Measurements from ENCODE around the gene NUP43.

NUP43 gene

GRCh38 chr6:149746147-149746946 is at the start of gene NUP43:
TSS of gene NUP43 (minus strand) at chr6:149746529. CDS start at chr6:149746495, 34 bp downstream.
- H3K36me3 ChIP-seq (ENCODE audit: control insufficient read depth, insufficient read depth, low read length) = peaks cover 9% of the 10 kb centered on the region; the same call in 1 of the 2 replicates
- peak; percentile 98 for DNase-seq (ENCODE audit: low read depth, low spot score)
- WGBS (ENCODE audit: insufficient coverage, insufficient read length) = no CpG with 5 or more reads among the region's 41 CpGs

GRCh38 chr6:149783551-149783950 is 37.2 kb upstream of the NUP43 start:
- DNase-seq (ENCODE audit: low read depth, low spot score) = no peak
- Histone ChIP-seq H3K27me3 (ENCODE audit: control insufficient read depth, insufficient read depth, low read length) (no peaks in the 10 kb centered on the region), H3K27ac (ENCODE audit: low read length) (no peak overlapping the region), H3K36me3 (ENCODE audit: control insufficient read depth, insufficient read depth, low read length) (no peaks in the 10 kb centered on the region; the same call in 1 of the 2 replicates), H3K4me3 (ENCODE audit: low read length) (no peak overlapping the region), H3K9me3 (ENCODE audit: control insufficient read depth, insufficient read depth, low read length) (no peaks in the 10 kb centered on the region), H3K4me1 (ENCODE audit: control insufficient read depth, insufficient read depth, low read length) (no peaks in the 10 kb centered on the region)
- WGBS (ENCODE audit: insufficient coverage, insufficient read length) = no CpG with 5 or more reads among the region's 3 CpGs

More at GRCh38 chr6:149746147-149746946, at the start of gene NUP43:
- peak within 1 kb of the TSS; percentile 87 for H3K4me3 ChIP-seq (ENCODE audit: low read length)
- H3K27me3 ChIP-seq (ENCODE audit: control insufficient read depth, insufficient read depth, low read length) = no peaks in the 10 kb centered on the region
- peaks cover 1% of the 10 kb centered on the region; the same call in 1 of the 2 replicates for H3K4me1 ChIP-seq (ENCODE audit: control insufficient read depth, insufficient read depth, low read length)
- H3K9me3 ChIP-seq (ENCODE audit: control insufficient read depth, insufficient read depth, low read length) = no peaks in the 10 kb centered on the region
- H3K27ac ChIP-seq (ENCODE audit: low read length) = no peak within 1 kb of the TSS

GRCh38 chr6:149782337-149782736 is 36.0 kb upstream of the NUP43 start:
- Histone ChIP-seq H3K27me3 (ENCODE audit: control insufficient read depth, insufficient read depth, low read length) (no peaks in the 10 kb centered on the region), H3K27ac (ENCODE audit: low read length) (no peak overlapping the region), H3K4me1 (ENCODE audit: control insufficient read depth, insufficient read depth, low read length) (no peaks in the 10 kb centered on the region), H3K9me3 (ENCODE audit: control insufficient read depth, insufficient read depth, low read length) (no peaks in the 10 kb centered on the region), H3K4me3 (ENCODE audit: low read length) (no peak overlapping the region), H3K36me3 (ENCODE audit: control insufficient read depth, insufficient read depth, low read length) (no peaks in the 10 kb centered on the region; the same call in 1 of the 2 replicates)
- WGBS (ENCODE audit: insufficient coverage, insufficient read length) = no CpG with 5 or more reads among the region's 2 CpGs
- DNase-seq (ENCODE audit: low read depth, low spot score) = no peak

- DNase-seq (ENCODE audit: low read depth, low spot score) = no peak
- Histone ChIP-seq H3K9me3 (ENCODE audit: control insufficient read depth, insufficient read depth, low read length) (no peaks in the 10 kb centered on the region), H3K36me3 (ENCODE audit: control insufficient read depth, insufficient read depth, low read length) (no peaks in the 10 kb centered on the region; the same call in 1 of the 2 replicates), H3K27me3 (ENCODE audit: control insufficient read depth, insufficient read depth, low read length) (no peaks in the 10 kb centered on the region), H3K4me1 (ENCODE audit: control insufficient read depth, insufficient read depth, low read length) (no peaks in the 10 kb centered on the region), H3K27ac (ENCODE audit: low read length) (no peak overlapping the region), H3K4me3 (ENCODE audit: low read length) (no peak overlapping the region)
Measured at GRCh38 chr6:149781715-149782114, 35.4 kb upstream of the NUP43 start.

GRCh38 chr6:149779644-149779963 is 33.3 kb upstream of the NUP43 start:
- Histone ChIP-seq H3K27ac (ENCODE audit: low read length) (no peak overlapping the region), H3K4me1 (ENCODE audit: control insufficient read depth, insufficient read depth, low read length) (no peaks in the 10 kb centered on the region), H3K4me3 (ENCODE audit: low read length) (no peak overlapping the region), H3K36me3 (ENCODE audit: control insufficient read depth, insufficient read depth, low read length) (no peaks in the 10 kb centered on the region; the same call in 1 of the 2 replicates), H3K9me3 (ENCODE audit: control insufficient read depth, insufficient read depth, low read length) (no peaks in the 10 kb centered on the region), H3K27me3 (ENCODE audit: control insufficient read depth, insufficient read depth, low read length) (no peaks in the 10 kb centered on the region)
- no peak for DNase-seq (ENCODE audit: low read depth, low spot score)
- no CpG with 5 or more reads among the region's 2 CpGs for WGBS (ENCODE audit: insufficient coverage, insufficient read length)

GRCh38 chr6:149777624-149778023 is 31.3 kb upstream of the NUP43 start:
- Histone ChIP-seq H3K4me1 (ENCODE audit: control insufficient read depth, insufficient read depth, low read length) (no peaks in the 10 kb centered on the region), H3K27me3 (ENCODE audit: control insufficient read depth, insufficient read depth, low read length) (no peaks in the 10 kb centered on the region), H3K36me3 (ENCODE audit: control insufficient read depth, insufficient read depth, low read length) (no peaks in the 10 kb centered on the region), H3K27ac (ENCODE audit: low read length) (no peak overlapping the region), H3K9me3 (ENCODE audit: control insufficient read depth, insufficient read depth, low read length) (no peaks in the 10 kb centered on the region), H3K4me3 (ENCODE audit: low read length) (no peak overlapping the region)
- no CpG with 5 or more reads among the region's 1 CpG for WGBS (ENCODE audit: insufficient coverage, insufficient read length)
- no peak for DNase-seq (ENCODE audit: low read depth, low spot score)

GRCh38 chr6:149771925-149772324 is 25.6 kb upstream of the NUP43 start:
- no peak overlapping the region for H3K4me3 ChIP-seq (ENCODE audit: low read length)
- H3K9me3 ChIP-seq (ENCODE audit: control insufficient read depth, insufficient read depth, low read length) = no peaks in the 10 kb centered on the region
- H3K4me1 ChIP-seq (ENCODE audit: control insufficient read depth, insufficient read depth, low read length) = no peaks in the 10 kb centered on the region
- H3K27ac ChIP-seq (ENCODE audit: low read length) = no peak overlapping the region
- no peak for DNase-seq (ENCODE audit: low read depth, low spot score)
- H3K36me3 ChIP-seq (ENCODE audit: control insufficient read depth, insufficient read depth, low read length) = peaks cover 2% of the 10 kb centered on the region; the same call in 1 of the 2 replicates
- no peaks in the 10 kb centered on the region for H3K27me3 ChIP-seq (ENCODE audit: control insufficient read depth, insufficient read depth, low read length)
- no CpG with 5 or more reads among the region's 6 CpGs for WGBS (ENCODE audit: insufficient coverage, insufficient read length)

- no peaks in the 10 kb centered on the region for H3K4me1 ChIP-seq (ENCODE audit: control insufficient read depth, insufficient read depth, low read length)
- H3K9me3 ChIP-seq (ENCODE audit: control insufficient read depth, insufficient read depth, low read length) = no peaks in the 10 kb centered on the region
- H3K36me3 ChIP-seq (ENCODE audit: control insufficient read depth, insufficient read depth, low read length) = peaks cover 2% of the 10 kb centered on the region; the same call in 1 of the 2 replicates
- H3K27me3 ChIP-seq (ENCODE audit: control insufficient read depth, insufficient read depth, low read length) = no peaks in the 10 kb centered on the region
- no CpG with 5 or more reads among the region's 3 CpGs for WGBS (ENCODE audit: insufficient coverage, insufficient read length)
- no peak overlapping the region for H3K27ac ChIP-seq (ENCODE audit: low read length)
- no peak overlapping the region for H3K4me3 ChIP-seq (ENCODE audit: low read length)
- DNase-seq (ENCODE audit: low read depth, low spot score) = no peak
Measured at GRCh38 chr6:149771185-149771584, 24.9 kb upstream of the NUP43 start.

- no peak for DNase-seq (ENCODE audit: low read depth, low spot score)
- H3K27me3 ChIP-seq (ENCODE audit: control insufficient read depth, insufficient read depth, low read length) = no peaks in the 10 kb centered on the region
- H3K4me3 ChIP-seq (ENCODE audit: low read length) = no peak overlapping the region
- no peak overlapping the region for H3K27ac ChIP-seq (ENCODE audit: low read length)
- H3K36me3 ChIP-seq (ENCODE audit: control insufficient read depth, insufficient read depth, low read length) = peaks cover 2% of the 10 kb centered on the region; the same call in 1 of the 2 replicates
- H3K9me3 ChIP-seq (ENCODE audit: control insufficient read depth, insufficient read depth, low read length) = no peaks in the 10 kb centered on the region
- no peaks in the 10 kb centered on the region for H3K4me1 ChIP-seq (ENCODE audit: control insufficient read depth, insufficient read depth, low read length)
- WGBS (ENCODE audit: insufficient coverage, insufficient read length) = no CpG with 5 or more reads among the region's 2 CpGs
Measured at GRCh38 chr6:149769676-149770075, 23.3 kb upstream of the NUP43 start.

- WGBS (ENCODE audit: insufficient coverage, insufficient read length) = no CpG with 5 or more reads among the region's 3 CpGs
- Histone ChIP-seq H3K4me1 (ENCODE audit: control insufficient read depth, insufficient read depth, low read length) (no peaks in the 10 kb centered on the region), H3K27me3 (ENCODE audit: control insufficient read depth, insufficient read depth, low read length) (no peaks in the 10 kb centered on the region), H3K4me3 (ENCODE audit: low read length) (no peak overlapping the region), H3K27ac (ENCODE audit: low read length) (no peak overlapping the region), H3K9me3 (ENCODE audit: control insufficient read depth, insufficient read depth, low read length) (no peaks in the 10 kb centered on the region), H3K36me3 (ENCODE audit: control insufficient read depth, insufficient read depth, low read length) (no peaks in the 10 kb centered on the region)
- no peak for DNase-seq (ENCODE audit: low read depth, low spot score)
Measured at GRCh38 chr6:149766156-149766769, 19.9 kb upstream of the NUP43 start.
